Esophagus squamous epithelium (tissue), 5 donors: ENCODE data around the gene MCM9. TPM values are rescaled to one million over a fixed set of nuclear protein-coding genes. Genes with fewer than 3 reads are reported as not detected.

ENCODE experiments used
- DNase-seq: peaks from one replicate; lab custom pipeline; 2025; lab: John Stamatoyannopoulos, UW
- H3K27ac ChIP-seq, 4 donors: fragments of 200-600 bp; sonication (generic); one replicate each; pipeline ENCODE4 v1.5.1; 2016 to 2019; ENCODE audit warnings: mild to moderate bottlenecking in 1 of 4
- H3K27me3 ChIP-seq, 4 donors: fragments of 200-600 bp; sonication (generic); 1 replicate in 3 of 4; 2 replicates in 1 of 4; pipeline versions ENCODE4 v1.5.1 to v1.6.0; 2017 to 2021; ENCODE audit warnings: antibody characterized with exemption in 1 of 4
- H3K36me3 ChIP-seq, 3 donors: fragments of 200-600 bp; sonication (generic); one replicate each; pipeline ENCODE4 v1.5.1; 2016 to 2019
- H3K4me1 ChIP-seq, 3 donors: fragments of 200-600 bp; sonication (generic); one replicate each; pipeline ENCODE4 v1.5.1; 2017 to 2019
- H3K4me3 ChIP-seq, 4 donors: fragments of 200-600 bp; sonication (generic); 1 replicate in 3 of 4; 2 replicates in 1 of 4; pipeline ENCODE4 v1.5.1; 2016 to 2019; ENCODE audit warnings: mild to moderate bottlenecking in 2 of 4, moderate library complexity in 1 of 4
- H3K9me3 ChIP-seq, 3 donors: fragments of 200-600 bp; sonication (generic); one replicate each; pipeline ENCODE4 v1.5.1; 2016 to 2019
- POLR2A ChIP-seq, 4 donors: fragments of 450-650 bp; IDR thresholded peaks; one replicate each; pipeline ENCODE4 v1.6.1; 2017; ENCODE audit warnings: antibody characterized with exemption in 4 of 4, mild to moderate bottlenecking in 4 of 4, moderate library complexity in 3 of 4
- WGBS, 2 donors: methylation state at CpG; one replicate each; pipeline ENCODE4 v1.1.5; 2018; 5-methylcytosine and 5-hydroxymethylcytosine counted together
- intact Hi-C: fragments of 100-400 bp; cut with DNase I; formaldehyde crosslinking; loops from one replicate; pipeline ENCODE4 v1.15.0; 2022
- total RNA-seq, 4 donors: library from RNA; depleted of rRNA; stranded (reverse); fragments of >200 nt; gene quantifications; one replicate each; pipeline ENCODE4 v1.1.0, GENCODE V29; 2016
- TF ChIP-seq, protein P1 (sequence below), 6 experiments: fragments of 450-650 bp in 4 of 6; fragments of 200-600 bp in 2 of 6; sonication (generic) in 2 of 6; IDR thresholded peaks; one replicate each; pipeline ENCODE4 v1.5.1; 2016 to 2019; ENCODE audit warnings: antibody characterized with exemption in 6 of 6, mild to moderate bottlenecking in 4 of 6, moderate library complexity in 4 of 6
- donor health status: DM: yes; HTN: yes; CAD: no.

Gene MCM9
- total RNA-seq, 4 donors from 2014 or later, result 11.1 to 22.3 (median 15.1) TPM

DNA sequence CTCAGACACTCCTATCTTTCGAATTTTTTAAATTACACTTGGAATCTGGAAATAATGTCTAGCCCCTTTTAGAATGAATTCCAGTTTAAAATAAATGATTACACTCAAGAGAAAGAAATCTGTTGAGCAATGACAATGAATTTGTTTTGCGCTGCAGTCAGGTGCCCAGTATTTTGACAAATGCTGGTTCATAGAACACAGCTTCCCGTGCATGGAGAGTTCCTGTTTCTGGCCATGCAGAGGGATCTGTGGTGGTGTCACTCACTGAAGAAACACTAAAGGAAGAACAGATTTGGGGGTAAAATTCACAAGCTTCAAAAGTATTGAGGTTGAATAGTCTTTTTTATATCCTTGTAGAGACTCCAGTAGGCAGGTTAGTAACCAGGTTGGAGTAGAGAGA, 170.2 kb downstream of the MCM9 start:
- no peak overlapping the region for H3K27ac ChIP-seq
- 43 to 48% methylated on average over 3 of the region's 3 CpGs for WGBS, 2 donors
- H3K4me1 ChIP-seq, result peaks cover 0 to 21% (median 8%) of the 10 kb centered on the region in 3 donors
- no peak overlapping the region for H3K4me3 ChIP-seq
- DNase-seq, result no peak
- intact Hi-C loops, result no loop called here
- TF ChIP-seq, protein P1, sequence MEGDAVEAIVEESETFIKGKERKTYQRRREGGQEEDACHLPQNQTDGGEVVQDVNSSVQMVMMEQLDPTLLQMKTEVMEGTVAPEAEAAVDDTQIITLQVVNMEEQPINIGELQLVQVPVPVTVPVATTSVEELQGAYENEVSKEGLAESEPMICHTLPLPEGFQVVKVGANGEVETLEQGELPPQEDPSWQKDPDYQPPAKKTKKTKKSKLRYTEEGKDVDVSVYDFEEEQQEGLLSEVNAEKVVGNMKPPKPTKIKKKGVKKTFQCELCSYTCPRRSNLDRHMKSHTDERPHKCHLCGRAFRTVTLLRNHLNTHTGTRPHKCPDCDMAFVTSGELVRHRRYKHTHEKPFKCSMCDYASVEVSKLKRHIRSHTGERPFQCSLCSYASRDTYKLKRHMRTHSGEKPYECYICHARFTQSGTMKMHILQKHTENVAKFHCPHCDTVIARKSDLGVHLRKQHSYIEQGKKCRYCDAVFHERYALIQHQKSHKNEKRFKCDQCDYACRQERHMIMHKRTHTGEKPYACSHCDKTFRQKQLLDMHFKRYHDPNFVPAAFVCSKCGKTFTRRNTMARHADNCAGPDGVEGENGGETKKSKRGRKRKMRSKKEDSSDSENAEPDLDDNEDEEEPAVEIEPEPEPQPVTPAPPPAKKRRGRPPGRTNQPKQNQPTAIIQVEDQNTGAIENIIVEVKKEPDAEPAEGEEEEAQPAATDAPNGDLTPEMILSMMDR (IDR thresholded peaks at IDR 0.05), result no peak
- no peak for TF ChIP-seq POLR2A (IDR thresholded peaks at IDR 0.05)
- no peaks in the 10 kb centered on the region for H3K27me3 ChIP-seq
- no peaks in the 10 kb centered on the region for H3K9me3 ChIP-seq
- H3K36me3 ChIP-seq, result no peaks in the 10 kb centered on the region

Other genes with a start within 250 kb of the MCM9 start
- 10 to 100 TPM; 10.0 to 16.5 (median 11.9) TPM for gene ASF1A, start 41.0 kb downstream of the MCM9 start, total RNA-seq
- gene FAM184A, start 143.5 kb upstream of the MCM9 start, total RNA-seq, result 1 to 10 TPM in 2 of 4 donors, under 1 TPM in 2; 0.30 to 3.8 (median 1.1) TPM